Ascending aorta (tissue), 2 donors: ENCODE measurements around the gene APLNR. TPM values are rescaled to one million over a fixed set of nuclear protein-coding genes. Genes with fewer than 3 reads are reported as not detected.

Source experiments
- DNase-seq, 2 donors: peaks; one replicate each; pipeline ENCODE4 v3.0.0-alpha.2; 2019; ENCODE audit warnings: low spot score in 2 of 2
- H3K27ac ChIP-seq, 2 donors: fragments of 200-600 bp; sonication (generic); one replicate each; pipeline ENCODE4 v1.5.1; 2016 to 2017; ENCODE audit warnings: mild to moderate bottlenecking in 1 of 2
- H3K27me3 ChIP-seq: fragments of 200-600 bp; sonication (generic); one replicate; pipeline ENCODE4 v1.5.1; 2017
- H3K36me3 ChIP-seq, 2 donors: fragments of 200-600 bp; sonication (generic); one replicate each; pipeline ENCODE4 v1.5.1; 2016
- H3K4me1 ChIP-seq, 2 donors: fragments of 200-600 bp; sonication (generic); one replicate each; pipeline ENCODE4 v1.5.1; 2016 to 2017; ENCODE audit warnings: mild to moderate bottlenecking in 1 of 2
- H3K4me3 ChIP-seq, 2 donors: fragments of 200-600 bp; sonication (generic); one replicate each; pipeline ENCODE4 v1.5.1; 2016 to 2017; ENCODE audit warnings: mild to moderate bottlenecking in 1 of 2
- H3K9me3 ChIP-seq, 2 donors: fragments of 200-600 bp; sonication (generic); one replicate each; pipeline ENCODE4 v1.5.1; 2016
- CTCF ChIP-seq, 3 experiments: fragments of 200-600 bp in 2 of 3; fragments of 450-650 bp in 1 of 3; sonication (generic) in 2 of 3; IDR thresholded peaks; one replicate each; pipeline ENCODE4 v1.5.1; 2016 to 2019; ENCODE audit warnings: antibody characterized with exemption in 3 of 3, mild to moderate bottlenecking in 1 of 3, moderate library complexity in 1 of 3
- intact Hi-C: fragments of 100-400 bp; cut with DNase I; formaldehyde crosslinking; loops from one replicate; pipeline ENCODE4 v1.15.1; 2023
- total RNA-seq: library from RNA; depleted of rRNA; stranded (reverse); fragments of >200 nt; gene quantifications from one replicate; pipeline ENCODE4 v1.1.0, GENCODE V29; 2016

Gene APLNR
- total RNA-seq, 1 donor from 2014 or later, result 15.1 TPM

- Histone ChIP-seq H3K4me1 (no peaks in the 10 kb centered on the region), H3K36me3 (no peaks in the 10 kb centered on the region), H3K27ac (no peak overlapping the region), H3K4me3 (no peak overlapping the region), H3K9me3 (no peaks in the 10 kb centered on the region), H3K27me3 (no peaks in the 10 kb centered on the region)
- DNase-seq, result no peak
- TF ChIP-seq CTCF (IDR thresholded peaks at IDR 0.05), result no peak
- intact Hi-C loops, result no loop called here
Measured at GRCh38 chr11:57230791-57231538, 6.1 kb downstream of the APLNR start.

GRCh38 chr11:57230316-57230715 is 6.7 kb downstream of the APLNR start:
- no peak for DNase-seq
- H3K36me3 ChIP-seq, result no peaks in the 10 kb centered on the region

GRCh38 chr11:57228600-57228999 is 8.4 kb downstream of the APLNR start:
- Histone ChIP-seq H3K9me3 (no peaks in the 10 kb centered on the region), H3K27me3 (no peaks in the 10 kb centered on the region), H3K27ac (no peak overlapping the region), H3K36me3 (no peaks in the 10 kb centered on the region), H3K4me3 (no peak overlapping the region), H3K4me1 (no peaks in the 10 kb centered on the region)
- intact Hi-C loops, result no loop called here
- DNase-seq, result no peak
- TF ChIP-seq CTCF (IDR thresholded peaks at IDR 0.05), result no peak

More at GRCh38 chr11:57230316-57230715, 6.7 kb downstream of the APLNR start:
- H3K4me1 ChIP-seq, result no peaks in the 10 kb centered on the region
- no peak overlapping the region for H3K27ac ChIP-seq
- TF ChIP-seq CTCF (IDR thresholded peaks at IDR 0.05), result no peak
- H3K27me3 ChIP-seq, result no peaks in the 10 kb centered on the region
- intact Hi-C loops, result no loop called here
- no peak overlapping the region for H3K4me3 ChIP-seq
- H3K9me3 ChIP-seq, result no peaks in the 10 kb centered on the region

GRCh38 chr11:57224537-57224936 is 12.5 kb downstream of the APLNR start:
- Histone ChIP-seq H3K9me3 (no peaks in the 10 kb centered on the region), H3K27ac (no peak overlapping the region), H3K4me3 (no peak overlapping the region), H3K27me3 (no peaks in the 10 kb centered on the region), H3K4me1 (no peaks in the 10 kb centered on the region), H3K36me3 (no peaks in the 10 kb centered on the region)
- DNase-seq, result no peak
- intact Hi-C loops, result no loop called here
- no peak for TF ChIP-seq CTCF (IDR thresholded peaks at IDR 0.05)

GRCh38 chr11:57224128-57224527 is 12.9 kb downstream of the APLNR start:
- H3K4me3 ChIP-seq, result no peak overlapping the region
- H3K4me1 ChIP-seq, result no peaks in the 10 kb centered on the region
- intact Hi-C loops, result no loop called here
- no peak overlapping the region for H3K27ac ChIP-seq
- no peak for TF ChIP-seq CTCF (IDR thresholded peaks at IDR 0.05)
- H3K36me3 ChIP-seq, result no peaks in the 10 kb centered on the region
- H3K9me3 ChIP-seq, result no peaks in the 10 kb centered on the region
- no peaks in the 10 kb centered on the region for H3K27me3 ChIP-seq
- DNase-seq, result no peak
